OCI-LY1 (cell line): ENCODE data around the gene P2RX6.

ENCODE experiments used
- H2AFZ ChIP-seq: fragments of 200-600 bp; sonication (generic), shearing (Covaris generic); 2 replicates; pipeline ENCODE4 v1.6.0; 2014; ENCODE audit warnings: antibody characterized with exemption, mild to moderate bottlenecking, low read length
- H3F3A ChIP-seq: fragments of 200-600 bp; sonication (generic), shearing (Covaris generic); 2 replicates; pipeline ENCODE4 v1.6.0; 2014; ENCODE audit warnings: mild to moderate bottlenecking, antibody characterized with exemption, low read length, moderate library complexity; ENCODE audit not compliant: insufficient read depth
- H3K27ac ChIP-seq: fragments of 200-600 bp; sonication (generic); 2 replicates; pipeline ENCODE4 v1.5.1; 2014; ENCODE audit warnings: low read length, mixed run types, mild to moderate bottlenecking, low read depth; ENCODE audit not compliant: poor library complexity, severe bottlenecking
- H3K27me3 ChIP-seq: fragments of 200-600 bp; sonication (generic); 2 replicates; pipeline ENCODE4 v1.6.0; 2014; ENCODE audit warnings: antibody characterized with exemption, mild to moderate bottlenecking, low read length, moderate library complexity; ENCODE audit not compliant: insufficient read depth
- H3K36me3 ChIP-seq: fragments of 200-600 bp; sonication (generic); 2 replicates; pipeline ENCODE4 v1.6.1; 2014; ENCODE audit warnings: mild to moderate bottlenecking, antibody characterized with exemption, low read length, moderate library complexity, mixed read lengths; ENCODE audit not compliant: insufficient read depth
- H3K4me1 ChIP-seq: fragments of 200-600 bp; sonication (generic); 2 replicates; pipeline ENCODE4 v1.5.1; 2014; ENCODE audit warnings: mild to moderate bottlenecking, low read length, moderate library complexity; ENCODE audit not compliant: insufficient read depth, severe bottlenecking
- H3K4me2 ChIP-seq: fragments of 200-600 bp; sonication (generic), shearing (Covaris generic); 2 replicates; pipeline ENCODE4 v1.6.1; 2014; ENCODE audit warnings: low read length
- H3K4me3 ChIP-seq: fragments of 200-600 bp; sonication (generic); 2 replicates; pipeline ENCODE4 v1.5.1; 2014; ENCODE audit warnings: low read length, low read depth, mild to moderate bottlenecking, mixed read lengths; ENCODE audit not compliant: poor library complexity, severe bottlenecking
- H3K79me2 ChIP-seq: fragments of 200-600 bp; shearing (Covaris generic); 2 replicates; pipeline ENCODE4 v1.6.1; 2016; ENCODE audit warnings: mixed run types, low read length, mixed read lengths; ENCODE audit not compliant: insufficient read depth
- H3K9ac ChIP-seq: fragments of 200-600 bp; sonication (generic), shearing (Covaris generic); 2 replicates; pipeline ENCODE4 v1.6.1; 2014; ENCODE audit warnings: mild to moderate bottlenecking, low read length, mixed read lengths
- H3K9me2 ChIP-seq: fragments of 200-600 bp; sonication (generic), shearing (Covaris generic); 2 replicates; pipeline ENCODE4 v1.6.1; 2014; ENCODE audit warnings: low read depth, mild to moderate bottlenecking, low read length, mixed read lengths
- H3K9me3 ChIP-seq: fragments of 200-600 bp; shearing (Covaris generic); 2 replicates; pipeline ENCODE4 v1.6.1; 2014; ENCODE audit warnings: low read length, mixed read lengths
- H4K20me1 ChIP-seq: fragments of 200-600 bp; sonication (generic), shearing (Covaris generic); 2 replicates; pipeline ENCODE4 v1.6.0; 2016; ENCODE audit warnings: mild to moderate bottlenecking, low read length; ENCODE audit not compliant: insufficient read depth
- EZH2 ChIP-seq: fragments of 200-600 bp; sonication (generic), shearing (Covaris generic); IDR thresholded peaks from 2 replicates; pipeline ENCODE4 v1.8.0; 2017; ENCODE audit warnings: borderline replicate concordance, mixed run types, mild to moderate bottlenecking, antibody characterized with exemption, low read length, moderate library complexity, mixed read lengths
- TF ChIP-seq, protein P1 (sequence below): fragments of 200-600 bp; sonication (generic), shearing (Covaris generic); IDR thresholded peaks from 2 replicates; pipeline ENCODE4 v1.5.1; 2017; ENCODE audit warnings: mild to moderate bottlenecking, antibody characterized with exemption, low read length, moderate library complexity, mixed read lengths

The P2RX6 gene

DNA sequence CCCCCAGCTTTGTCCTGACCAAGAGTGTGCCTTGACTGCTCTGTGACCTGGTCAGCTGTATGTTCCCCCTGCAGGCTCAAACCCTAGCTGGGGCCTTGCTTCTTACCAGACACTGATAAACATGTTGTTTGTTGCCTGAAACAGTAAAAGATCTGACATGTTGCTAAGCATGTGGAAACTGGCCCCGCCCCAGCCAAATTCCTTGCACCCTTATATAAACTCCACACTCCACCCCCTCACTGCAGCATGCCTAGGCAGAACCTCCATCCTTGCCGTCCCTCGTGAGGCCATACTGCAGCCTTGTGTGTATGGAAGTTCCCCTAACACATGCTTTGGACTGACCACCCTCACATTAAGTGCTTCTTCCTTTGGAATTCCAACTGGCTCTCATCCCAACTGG is 58.1 kb downstream of the P2RX6 start:
- no peaks in the 10 kb centered on the region for H4K20me1 ChIP-seq

DNA sequence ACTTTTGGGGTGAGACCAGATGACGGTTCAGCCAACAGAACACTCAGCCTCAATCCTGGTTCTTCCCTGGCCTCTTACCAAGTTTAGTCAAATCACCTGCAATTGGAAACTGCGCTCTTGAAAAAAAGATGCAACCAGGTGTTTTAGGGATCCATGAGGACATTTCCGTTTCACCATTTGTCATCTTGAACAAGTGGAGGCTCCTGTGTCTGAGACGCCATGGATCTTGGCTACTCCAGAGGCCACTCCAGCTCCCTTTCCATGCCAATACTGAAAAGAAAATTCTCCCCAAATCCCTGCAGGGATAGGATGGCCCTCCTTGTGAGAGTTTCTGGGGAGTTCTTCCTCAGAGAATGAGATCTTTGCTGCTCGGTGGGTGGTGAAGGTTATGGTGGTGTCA is 58.5 kb downstream of the P2RX6 start:
- no peak overlapping the region for H3K9ac ChIP-seq
- no peak overlapping the region for H2AFZ ChIP-seq
- H3K9me2 ChIP-seq, result no peaks in the 10 kb centered on the region
- H3K4me2 ChIP-seq, result no peak overlapping the region
- H4K20me1 ChIP-seq, result no peaks in the 10 kb centered on the region
- no peaks in the 10 kb centered on the region for H3K4me1 ChIP-seq
- TF ChIP-seq, protein P1, sequence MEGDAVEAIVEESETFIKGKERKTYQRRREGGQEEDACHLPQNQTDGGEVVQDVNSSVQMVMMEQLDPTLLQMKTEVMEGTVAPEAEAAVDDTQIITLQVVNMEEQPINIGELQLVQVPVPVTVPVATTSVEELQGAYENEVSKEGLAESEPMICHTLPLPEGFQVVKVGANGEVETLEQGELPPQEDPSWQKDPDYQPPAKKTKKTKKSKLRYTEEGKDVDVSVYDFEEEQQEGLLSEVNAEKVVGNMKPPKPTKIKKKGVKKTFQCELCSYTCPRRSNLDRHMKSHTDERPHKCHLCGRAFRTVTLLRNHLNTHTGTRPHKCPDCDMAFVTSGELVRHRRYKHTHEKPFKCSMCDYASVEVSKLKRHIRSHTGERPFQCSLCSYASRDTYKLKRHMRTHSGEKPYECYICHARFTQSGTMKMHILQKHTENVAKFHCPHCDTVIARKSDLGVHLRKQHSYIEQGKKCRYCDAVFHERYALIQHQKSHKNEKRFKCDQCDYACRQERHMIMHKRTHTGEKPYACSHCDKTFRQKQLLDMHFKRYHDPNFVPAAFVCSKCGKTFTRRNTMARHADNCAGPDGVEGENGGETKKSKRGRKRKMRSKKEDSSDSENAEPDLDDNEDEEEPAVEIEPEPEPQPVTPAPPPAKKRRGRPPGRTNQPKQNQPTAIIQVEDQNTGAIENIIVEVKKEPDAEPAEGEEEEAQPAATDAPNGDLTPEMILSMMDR, result no peak
- no peak for TF ChIP-seq EZH2
- H3K27me3 ChIP-seq, result no peaks in the 10 kb centered on the region; the same call in 1 of the 2 replicates
- H3K27ac ChIP-seq, result no peak overlapping the region
- no peaks in the 10 kb centered on the region for H3K79me2 ChIP-seq
- H3K36me3 ChIP-seq, result no peaks in the 10 kb centered on the region; the same call in 1 of the 2 replicates
- no peak overlapping the region for H3K4me3 ChIP-seq
- no peaks in the 10 kb centered on the region for H3F3A ChIP-seq
- no peaks in the 10 kb centered on the region for H3K9me3 ChIP-seq

More for the DNA sequence above, 58.1 kb downstream of the P2RX6 start:
- H3K4me2 ChIP-seq, result no peak overlapping the region
- H3K27ac ChIP-seq, result no peak overlapping the region
- no peak overlapping the region for H2AFZ ChIP-seq
- H3K4me3 ChIP-seq, result no peak overlapping the region
- H3K9me2 ChIP-seq, result no peaks in the 10 kb centered on the region
- H3K4me1 ChIP-seq, result no peaks in the 10 kb centered on the region
- no peak for TF ChIP-seq EZH2
- TF ChIP-seq, protein P1, result no peak
- no peaks in the 10 kb centered on the region; the same call in 1 of the 2 replicates for H3K27me3 ChIP-seq
- no peaks in the 10 kb centered on the region; the same call in 1 of the 2 replicates for H3K36me3 ChIP-seq
- no peaks in the 10 kb centered on the region for H3F3A ChIP-seq
- no peaks in the 10 kb centered on the region for H3K79me2 ChIP-seq
- no peak overlapping the region for H3K9ac ChIP-seq
- no peaks in the 10 kb centered on the region for H3K9me3 ChIP-seq

DNA sequence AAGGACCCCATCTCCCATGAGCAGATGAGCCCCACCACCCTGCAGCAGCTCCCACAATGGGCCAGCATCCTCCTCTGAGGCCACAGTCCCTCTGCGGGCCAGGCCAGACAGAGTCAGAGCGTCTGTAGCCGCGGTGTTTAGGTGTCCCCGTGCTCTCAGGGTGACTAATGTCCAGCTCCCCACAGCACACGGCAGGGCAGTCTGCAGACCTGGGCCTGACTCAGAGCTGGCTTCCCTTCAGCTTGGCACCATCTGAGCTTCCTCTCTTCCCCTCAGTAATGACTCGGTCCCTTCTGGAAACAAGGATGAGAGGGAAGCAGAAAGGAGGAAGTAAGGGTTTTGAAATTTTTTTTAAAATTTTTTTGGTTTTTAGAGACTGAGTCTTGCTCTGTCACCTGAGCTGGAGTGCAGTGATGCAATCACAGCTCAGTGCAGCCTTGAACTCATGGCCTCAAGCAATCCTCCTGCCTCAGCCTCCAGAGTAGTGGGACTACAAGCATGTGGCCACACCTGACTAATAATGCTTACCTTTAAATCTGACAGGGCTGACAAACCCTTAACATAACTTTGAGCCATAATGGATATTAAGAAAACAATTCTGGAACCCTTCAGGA is 59.2 kb downstream of the P2RX6 start:
- Histone ChIP-seq H3K4me2 (no peak overlapping the region), H3K9me3 (no peaks in the 10 kb centered on the region), H2AFZ (no peak overlapping the region), H3K9ac (no peak overlapping the region), H3K36me3 (no peaks in the 10 kb centered on the region; the same call in 1 of the 2 replicates), H3K27me3 (no peaks in the 10 kb centered on the region; the same call in 1 of the 2 replicates), H3K4me1 (no peaks in the 10 kb centered on the region), H3K79me2 (no peaks in the 10 kb centered on the region), H3K27ac (no peak overlapping the region), H3K9me2 (no peaks in the 10 kb centered on the region), H3K4me3 (no peak overlapping the region), H3F3A (no peaks in the 10 kb centered on the region), H4K20me1 (no peaks in the 10 kb centered on the region)
- TF ChIP-seq EZH2, result no peak
- TF ChIP-seq, protein P1, result no peak
